Measurements from ENCODE around the gene SAXO1.

DNA sequence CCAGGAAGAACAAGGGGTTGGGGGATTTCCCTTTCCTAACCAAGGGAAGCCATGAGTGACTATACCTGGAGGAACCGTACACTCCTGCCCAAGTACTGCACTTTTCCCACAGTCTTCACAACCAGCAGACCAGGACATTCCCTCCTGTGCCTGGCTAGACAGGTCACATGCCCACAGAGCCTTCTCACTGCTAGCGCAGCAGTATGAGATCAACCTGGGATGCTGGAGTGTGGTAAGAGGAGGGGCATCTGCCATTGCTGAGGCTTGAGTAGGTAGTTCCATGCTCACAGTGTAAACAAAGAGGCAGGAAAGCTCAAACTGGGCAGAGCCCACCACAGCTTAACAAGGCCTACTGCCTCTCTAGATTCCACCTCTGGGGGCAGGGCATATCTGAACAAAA lies 35.9 kb downstream of the SAXO1 start:
- no peak for TF ChIP-seq EZH2phosphoT487 (IDR thresholded peaks at IDR 0.05; ENCODE audit: borderline replicate concordance, low read length)
- TF ChIP-seq, protein P1, sequence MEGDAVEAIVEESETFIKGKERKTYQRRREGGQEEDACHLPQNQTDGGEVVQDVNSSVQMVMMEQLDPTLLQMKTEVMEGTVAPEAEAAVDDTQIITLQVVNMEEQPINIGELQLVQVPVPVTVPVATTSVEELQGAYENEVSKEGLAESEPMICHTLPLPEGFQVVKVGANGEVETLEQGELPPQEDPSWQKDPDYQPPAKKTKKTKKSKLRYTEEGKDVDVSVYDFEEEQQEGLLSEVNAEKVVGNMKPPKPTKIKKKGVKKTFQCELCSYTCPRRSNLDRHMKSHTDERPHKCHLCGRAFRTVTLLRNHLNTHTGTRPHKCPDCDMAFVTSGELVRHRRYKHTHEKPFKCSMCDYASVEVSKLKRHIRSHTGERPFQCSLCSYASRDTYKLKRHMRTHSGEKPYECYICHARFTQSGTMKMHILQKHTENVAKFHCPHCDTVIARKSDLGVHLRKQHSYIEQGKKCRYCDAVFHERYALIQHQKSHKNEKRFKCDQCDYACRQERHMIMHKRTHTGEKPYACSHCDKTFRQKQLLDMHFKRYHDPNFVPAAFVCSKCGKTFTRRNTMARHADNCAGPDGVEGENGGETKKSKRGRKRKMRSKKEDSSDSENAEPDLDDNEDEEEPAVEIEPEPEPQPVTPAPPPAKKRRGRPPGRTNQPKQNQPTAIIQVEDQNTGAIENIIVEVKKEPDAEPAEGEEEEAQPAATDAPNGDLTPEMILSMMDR (IDR thresholded peaks at IDR 0.05; ENCODE audit: low read depth, low read length, poor library complexity, severe bottlenecking) = no peak
